Common myeloid progenitor, CD34-positive (primary cell): ENCODE measurements around the gene PCSK5. TPM values are rescaled to one million over a fixed set of nuclear protein-coding genes. Genes with fewer than 3 reads are reported as not detected.

Source experiments
- CTCF ChIA-PET: fragments of 350-600 bp; sonication (Branson Sonifier 250); formaldehyde crosslinking; loops from one replicate; lab custom pipeline; 2021; ENCODE audit warnings: antibody characterized with exemption; lab: Charles Lee
- POLR2A ChIA-PET: fragments of 350-600 bp; sonication (Branson Sonifier 250); formaldehyde crosslinking; loops from one replicate; lab custom pipeline; 2021; ENCODE audit warnings: antibody characterized with exemption; lab: Charles Lee
- DNase-seq, 3 donors: peaks; one replicate each; pipeline versions ENCODE4 v3.0.0 to v3.0.0-alpha.2; 2013
- H3K27ac ChIP-seq, 2 experiments: 1 replicate in 1 of 2; 2 replicates in 1 of 2; pipeline ENCODE4 v1.7.0; 2013; ENCODE audit warnings: inconsistent platforms in 2 of 2, low read length in 2 of 2, mild to moderate bottlenecking in 2 of 2, low read depth in 1 of 2, moderate library complexity in 1 of 2; ENCODE audit not compliant: severe bottlenecking in 2 of 2, insufficient read depth in 1 of 2, poor library complexity in 1 of 2
- H3K27me3 ChIP-seq, 5 experiments: replicated peaks in 2 of 5; 1 replicate in 3 of 5; 2 replicates in 2 of 5; pipeline versions ENCODE4 v1.6.1 to v1.7.0; 2013; ENCODE audit warnings: low read length in 4 of 5, mild to moderate bottlenecking in 2 of 5, moderate library complexity in 2 of 5, inconsistent platforms in 1 of 5; ENCODE audit not compliant: insufficient read depth in 5 of 5, control insufficient read depth in 4 of 5
- H3K36me3 ChIP-seq, 4 experiments: 1 replicate in 2 of 4; 2 replicates in 2 of 4; pipeline versions ENCODE4 v1.6.1 to v1.7.0; 2013; ENCODE audit warnings: low read length in 3 of 4, control low read depth in 1 of 4, mild to moderate bottlenecking in 1 of 4; ENCODE audit not compliant: control insufficient read depth in 4 of 4, insufficient read depth in 4 of 4
- H3K4me1 ChIP-seq, 4 experiments: 1 replicate in 3 of 4; 2 replicates in 1 of 4; pipeline versions ENCODE4 v1.6.1 to v1.7.1; 2013; ENCODE audit warnings: low read length in 3 of 4, mild to moderate bottlenecking in 3 of 4, control low read depth in 1 of 4, inconsistent platforms in 1 of 4, moderate library complexity in 1 of 4; ENCODE audit not compliant: control insufficient read depth in 4 of 4, insufficient read depth in 4 of 4; ENCODE audit errors: control extremely low read depth in 1 of 4
- H3K4me3 ChIP-seq, 7 experiments: 1 replicate in 4 of 7; 2 replicates in 3 of 7; pipeline versions ENCODE4 v1.5.1 to v1.7.0; 2013; ENCODE audit warnings: mild to moderate bottlenecking in 7 of 7, low read length in 6 of 7, moderate library complexity in 6 of 7, inconsistent platforms in 2 of 7, low read depth in 2 of 7, control low read depth in 1 of 7; ENCODE audit not compliant: insufficient read depth in 4 of 7, control insufficient read depth in 1 of 7; ENCODE audit errors: extremely low read depth in 1 of 7
- H3K9me3 ChIP-seq, 5 experiments: 1 replicate in 4 of 5; 2 replicates in 1 of 5; pipeline versions ENCODE4 v1.6.1 to v1.7.1; 2013; ENCODE audit warnings: low read length in 4 of 5, mild to moderate bottlenecking in 2 of 5, inconsistent platforms in 1 of 5, low read depth in 1 of 5, moderate library complexity in 1 of 5; ENCODE audit not compliant: control insufficient read depth in 4 of 5, insufficient read depth in 2 of 5; ENCODE audit errors: control extremely low read depth in 1 of 5
- WGBS: methylation state at CpG from one replicate; pipeline ENCODE4 v1.1.5; 2013; ENCODE audit not compliant: insufficient coverage; 5-methylcytosine and 5-hydroxymethylcytosine counted together
- polyA plus RNA-seq: library from polyadenylated mRNA; unstranded; fragments of 120-200 nt; gene quantifications from one replicate; pipeline ENCODE4 v1.2.1, GENCODE V29; 2013

Gene PCSK5
- 0.84 TPM for polyA plus RNA-seq

DNA sequence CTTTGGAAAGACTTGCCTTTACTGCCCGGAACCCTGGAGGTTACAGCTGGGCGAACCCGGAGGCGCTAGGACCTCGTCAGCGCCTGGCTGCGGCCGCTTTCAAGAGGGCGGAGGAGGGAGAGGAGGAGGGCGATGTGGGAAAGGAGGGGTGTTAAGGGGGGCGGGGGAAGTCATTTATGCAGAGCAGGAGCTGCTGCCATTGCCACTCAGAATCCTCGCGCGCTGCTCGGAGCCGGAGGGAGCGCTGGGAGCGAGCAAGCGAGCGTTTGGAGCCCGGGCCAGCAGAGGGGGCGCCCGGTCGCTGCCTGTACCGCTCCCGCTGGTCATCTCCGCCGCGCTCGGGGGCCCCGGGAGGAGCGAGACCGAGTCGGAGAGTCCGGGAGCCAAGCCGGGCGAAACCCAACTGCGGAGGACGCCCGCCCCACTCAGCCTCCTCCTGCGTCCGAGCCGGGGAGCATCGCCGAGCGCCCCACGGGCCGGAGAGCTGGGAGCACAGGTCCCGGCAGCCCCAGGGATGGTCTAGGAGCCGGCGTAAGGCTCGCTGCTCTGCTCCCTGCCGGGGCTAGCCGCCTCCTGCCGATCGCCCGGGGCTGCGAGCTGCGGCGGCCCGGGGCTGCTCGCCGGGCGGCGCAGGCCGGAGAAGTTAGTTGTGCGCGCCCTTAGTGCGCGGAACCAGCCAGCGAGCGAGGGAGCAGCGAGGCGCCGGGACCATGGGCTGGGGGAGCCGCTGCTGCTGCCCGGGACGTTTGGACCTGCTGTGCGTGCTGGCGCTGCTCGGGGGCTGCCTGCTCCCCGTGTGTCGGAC, at the start of gene PCSK5:
PCSK5 (plus strand) TSS at position 202 of the 805 bp plus-strand sequence; CDS start at position 711, 509 bp downstream.
- CTCF ChIA-PET = interaction anchor here (1.0 to 2.3 kb wide), 2 partner anchors 16 to 410 kb away, joined by 3 to 7 read pairs; no protein-coding TSS in a partner anchor
- Histone ChIP-seq H3K4me1 (peaks cover 5 to 34% (median 29%) of the 10 kb centered on the region in 4 experiments), H3K27me3 (peaks cover 0 to 34% (median 18%) of the 10 kb centered on the region in 5 experiments), H3K9me3 (no peaks in the 10 kb centered on the region), H3K4me3 (peak within 1 kb of the TSS; percentile 73 to 97 (median 87)), H3K27ac (no peak within 1 kb of the TSS), H3K36me3 (no peaks in the 10 kb centered on the region)
- WGBS = under 1% methylated on average over 75 of the region's 83 CpGs
- POLR2A ChIA-PET = interaction anchor here (0.5 kb wide), 1 partner anchor 881 kb away, joined by 5 read pairs; no protein-coding TSS in a partner anchor
- DNase-seq = peak; percentile 92 to 97 (median 95)

GRCh38 chr9:75844321-75844720, 46.2 kb upstream of the PCSK5 start:
- ChIA-PET CTCF (interaction anchor here (1.4 kb wide), 1 partner anchor 11 kb away, joined by 5 read pairs; no protein-coding TSS in a partner anchor), POLR2A (no interaction called here)
- Histone ChIP-seq H3K4me1 (no peaks in the 10 kb centered on the region), H3K27ac (no peak overlapping the region), H3K4me3 (no peak overlapping the region), H3K27me3 (no peaks in the 10 kb centered on the region), H3K9me3 (peaks cover 0 to 3% (median 3%) of the 10 kb centered on the region in 5 experiments), H3K36me3 (no peaks in the 10 kb centered on the region)
- DNase-seq = no peak
- 100% methylated on average over 1 of the region's 2 CpGs for WGBS

GRCh38 chr9:75845806-75846205, 44.7 kb upstream of the PCSK5 start:
- WGBS = no CpG with 5 or more reads among the region's 2 CpGs
- CTCF ChIA-PET = no interaction called here

DNA sequence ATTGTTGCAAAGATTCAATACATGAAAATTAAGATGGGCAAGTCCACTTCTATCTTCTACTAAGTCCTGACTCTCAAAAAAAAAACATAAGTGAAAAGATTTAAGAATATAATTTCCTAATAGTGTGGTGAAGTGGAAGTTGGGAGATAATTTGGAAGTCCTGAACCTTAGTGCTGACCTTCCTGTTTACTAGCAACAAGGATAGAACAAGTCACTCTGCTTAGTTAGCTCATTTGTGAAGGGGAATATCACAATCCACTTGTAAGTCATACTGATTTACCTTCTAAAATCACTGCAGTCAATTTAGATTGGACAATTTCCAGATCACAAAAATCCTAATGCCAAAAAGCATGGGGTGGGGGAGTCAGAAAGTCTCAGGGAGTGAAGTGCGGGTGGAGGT, 43.4 kb upstream of the PCSK5 start:
- Histone ChIP-seq H3K27me3 (no peaks in the 10 kb centered on the region), H3K36me3 (no peaks in the 10 kb centered on the region), H3K4me1 (no peaks in the 10 kb centered on the region), H3K27ac (no peak overlapping the region), H3K9me3 (peaks cover 0 to 3% (median 3%) of the 10 kb centered on the region in 5 experiments), H3K4me3 (no peak overlapping the region)
- POLR2A ChIA-PET = interaction anchor here (0.6 kb wide), 1 partner anchor 1462 kb away, joined by 4 read pairs; no protein-coding TSS in a partner anchor
- CTCF ChIA-PET = no interaction called here
- no peak for DNase-seq
- 100% methylated on average over 1 of the region's 1 CpG for WGBS

More at GRCh38 chr9:75845806-75846205, 44.7 kb upstream of the PCSK5 start:
- no peaks in the 10 kb centered on the region for H3K27me3 ChIP-seq
- no peaks in the 10 kb centered on the region for H3K36me3 ChIP-seq
- POLR2A ChIA-PET = no interaction called here
- DNase-seq = peak; percentile 46 to 68 (median 60)
- no peaks in the 10 kb centered on the region for H3K4me1 ChIP-seq
- H3K27ac ChIP-seq = no peak overlapping the region
- no peak overlapping the region for H3K4me3 ChIP-seq
- H3K9me3 ChIP-seq = peaks cover 0 to 3% (median 3%) of the 10 kb centered on the region in 5 experiments

GRCh38 chr9:75850459-75851200, 39.8 kb upstream of the PCSK5 start:
- no peaks in the 10 kb centered on the region for H3K27me3 ChIP-seq
- 94% methylated on average over 5 of the region's 9 CpGs for WGBS
- POLR2A ChIA-PET = no interaction called here
- H3K36me3 ChIP-seq = no peaks in the 10 kb centered on the region
- no peak overlapping the region for H3K27ac ChIP-seq
- no peak overlapping the region for H3K4me3 ChIP-seq
- CTCF ChIA-PET = interaction anchor here (0.9 kb wide), 1 partner anchor 9 kb away, joined by 3 read pairs; no protein-coding TSS in a partner anchor
- no peak for DNase-seq
- no peaks in the 10 kb centered on the region for H3K9me3 ChIP-seq
- H3K4me1 ChIP-seq = no peaks in the 10 kb centered on the region

GRCh38 chr9:75851917-75852316, 38.6 kb upstream of the PCSK5 start:
- no peak overlapping the region for H3K27ac ChIP-seq
- WGBS = 63% methylated on average over 5 of the region's 6 CpGs
- ChIA-PET CTCF (no interaction called here), POLR2A (interaction anchor here (0.6 kb wide), 2 partner anchors 155 to 157 kb away, joined by 3 to 4 read pairs; no protein-coding TSS in a partner anchor)
- no peaks in the 10 kb centered on the region for H3K27me3 ChIP-seq
- no peaks in the 10 kb centered on the region for H3K9me3 ChIP-seq
- H3K4me1 ChIP-seq = no peaks in the 10 kb centered on the region
- H3K36me3 ChIP-seq = no peaks in the 10 kb centered on the region
- peak in 1 of 3 donors; percentile 19 for DNase-seq
- H3K4me3 ChIP-seq = no peak overlapping the region
